Astrocyte (in vitro differentiated cells and primary cell): ENCODE results near the gene PTPRN2. TPM values are rescaled to one million over a fixed set of nuclear protein-coding genes. Genes with fewer than 3 reads are reported as not detected.

Source experiments
- DNase-seq: peaks from one replicate; pipeline ENCODE4 v3.0.0-alpha.2; 2010; ENCODE audit warnings: low read depth
- FAIRE-seq: peaks from 2 replicates; lab custom pipeline; 2011; peaks lifted over from hg19 to GRCh38; lab: Jason Lieb, UNC
- H2AFZ ChIP-seq: 2 replicates; pipeline ENCODE4 v1.6.0; 2012; ENCODE audit warnings: low read depth, low read length, inconsistent platforms
- H3K27ac ChIP-seq: 2 replicates; pipeline ENCODE4 v1.5.1; 2011; ENCODE audit warnings: low read depth, low read length, inconsistent platforms
- H3K27me3 ChIP-seq: 2 replicates; pipeline ENCODE4 v1.6.0; 2011; ENCODE audit warnings: low read length, inconsistent platforms; ENCODE audit not compliant: insufficient read depth
- H3K36me3 ChIP-seq: 2 replicates; pipeline ENCODE4 v1.5.1; 2011; ENCODE audit warnings: low read length, inconsistent platforms; ENCODE audit not compliant: insufficient read depth
- H3K4me1 ChIP-seq: 2 replicates; pipeline ENCODE4 v1.5.1; 2011; ENCODE audit warnings: low read length, inconsistent platforms; ENCODE audit not compliant: insufficient read depth
- H3K4me2 ChIP-seq: 2 replicates; pipeline ENCODE4 v1.6.0; 2012; ENCODE audit warnings: low read length, inconsistent platforms
- H3K4me3 ChIP-seq: 2 replicates; pipeline ENCODE4 v1.5.1; 2011; ENCODE audit warnings: low read depth, mild to moderate bottlenecking, low read length, inconsistent platforms; ENCODE audit not compliant: insufficient read depth
- H3K79me2 ChIP-seq: 2 replicates; pipeline ENCODE4 v1.6.0; 2012; ENCODE audit warnings: mild to moderate bottlenecking, low read length, inconsistent platforms; ENCODE audit not compliant: insufficient read depth
- H3K9ac ChIP-seq: 2 replicates; pipeline ENCODE4 v1.6.0; 2012; ENCODE audit warnings: mild to moderate bottlenecking, low read length, inconsistent platforms
- H3K9me3 ChIP-seq: 2 replicates; pipeline ENCODE4 v1.5.1; 2012; ENCODE audit warnings: low read depth, mild to moderate bottlenecking, low read length, inconsistent platforms; ENCODE audit not compliant: insufficient read depth
- H4K20me1 ChIP-seq: 2 replicates; pipeline ENCODE4 v1.6.0; 2012; ENCODE audit warnings: low read length, inconsistent platforms; ENCODE audit not compliant: insufficient read depth
- H3K27ac Mint-ChIP-seq: one replicate; pipeline ENCODE4 v1.8.0; 2021; ENCODE audit warnings: mild to moderate bottlenecking, mixed read lengths; ENCODE audit not compliant: unreplicated experiment
- H3K27me3 Mint-ChIP-seq: one replicate; pipeline ENCODE4 v1.8.0; 2021; ENCODE audit warnings: low read depth, mixed read lengths; ENCODE audit not compliant: unreplicated experiment
- H3K36me3 Mint-ChIP-seq: one replicate; pipeline ENCODE4 v1.8.0; 2021; ENCODE audit warnings: low read depth, mixed read lengths; ENCODE audit not compliant: unreplicated experiment
- H3K4me1 Mint-ChIP-seq: one replicate; pipeline ENCODE4 v1.8.0; 2021; ENCODE audit warnings: low read depth, mixed read lengths; ENCODE audit not compliant: unreplicated experiment
- H3K4me3 Mint-ChIP-seq: one replicate; pipeline ENCODE4 v1.8.0; 2021; ENCODE audit warnings: mild to moderate bottlenecking, moderate library complexity, mixed read lengths; ENCODE audit not compliant: unreplicated experiment
- H3K9me3 Mint-ChIP-seq: one replicate; pipeline ENCODE4 v1.8.0; 2021; ENCODE audit warnings: mild to moderate bottlenecking, mixed read lengths; ENCODE audit not compliant: unreplicated experiment
- EZH2 ChIP-seq: IDR thresholded peaks from 2 replicates; pipeline ENCODE4 v1.6.1; 2012; ENCODE audit warnings: mild to moderate bottlenecking, low read length, inconsistent platforms; ENCODE audit not compliant: insufficient read depth
- total RNA-seq: library from RNA; stranded (reverse); gene quantifications from 2 replicates; pipeline ENCODE4 v1.2.1, GENCODE V29; 2021
- TF ChIP-seq, protein P1 (sequence below): IDR thresholded peaks from 2 replicates; pipeline ENCODE4 v1.5.1; 2011; ENCODE audit warnings: low read depth, mild to moderate bottlenecking, inconsistent platforms, low read length, moderate library complexity; ENCODE audit not compliant: insufficient read depth

PTPRN2 gene
- total RNA-seq, 1 donor from 2014 or later: 0.09 TPM

GRCh38 chr7:158602041-158602440 lies 14.4 kb upstream of the PTPRN2 start:
- Histone ChIP-seq H3K9me3 (no peaks in the 10 kb centered on the region), H3K79me2 (no peaks in the 10 kb centered on the region), H3K27me3 (no peaks in the 10 kb centered on the region), H3K4me2 (no peak overlapping the region), H3K4me1 (no peaks in the 10 kb centered on the region), H3K9ac (no peak overlapping the region), H4K20me1 (no peaks in the 10 kb centered on the region), H3K4me3 (no peak overlapping the region), H3K36me3 (no peaks in the 10 kb centered on the region), H2AFZ (no peak overlapping the region), H3K27ac (no peak overlapping the region)
- H3K36me3 Mint-ChIP-seq: peaks cover 1% of the 10 kb centered on the region
- H3K9me3 Mint-ChIP-seq: no peaks in the 10 kb centered on the region
- H3K4me3 Mint-ChIP-seq: no peak overlapping the region
- no peak for TF ChIP-seq EZH2
- TF ChIP-seq, protein P1, sequence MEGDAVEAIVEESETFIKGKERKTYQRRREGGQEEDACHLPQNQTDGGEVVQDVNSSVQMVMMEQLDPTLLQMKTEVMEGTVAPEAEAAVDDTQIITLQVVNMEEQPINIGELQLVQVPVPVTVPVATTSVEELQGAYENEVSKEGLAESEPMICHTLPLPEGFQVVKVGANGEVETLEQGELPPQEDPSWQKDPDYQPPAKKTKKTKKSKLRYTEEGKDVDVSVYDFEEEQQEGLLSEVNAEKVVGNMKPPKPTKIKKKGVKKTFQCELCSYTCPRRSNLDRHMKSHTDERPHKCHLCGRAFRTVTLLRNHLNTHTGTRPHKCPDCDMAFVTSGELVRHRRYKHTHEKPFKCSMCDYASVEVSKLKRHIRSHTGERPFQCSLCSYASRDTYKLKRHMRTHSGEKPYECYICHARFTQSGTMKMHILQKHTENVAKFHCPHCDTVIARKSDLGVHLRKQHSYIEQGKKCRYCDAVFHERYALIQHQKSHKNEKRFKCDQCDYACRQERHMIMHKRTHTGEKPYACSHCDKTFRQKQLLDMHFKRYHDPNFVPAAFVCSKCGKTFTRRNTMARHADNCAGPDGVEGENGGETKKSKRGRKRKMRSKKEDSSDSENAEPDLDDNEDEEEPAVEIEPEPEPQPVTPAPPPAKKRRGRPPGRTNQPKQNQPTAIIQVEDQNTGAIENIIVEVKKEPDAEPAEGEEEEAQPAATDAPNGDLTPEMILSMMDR: no peak
- no peak for FAIRE-seq
- H3K27me3 Mint-ChIP-seq: no peaks in the 10 kb centered on the region
- no peak overlapping the region for H3K27ac Mint-ChIP-seq
- DNase-seq: no peak
- no peaks in the 10 kb centered on the region for H3K4me1 Mint-ChIP-seq

DNA sequence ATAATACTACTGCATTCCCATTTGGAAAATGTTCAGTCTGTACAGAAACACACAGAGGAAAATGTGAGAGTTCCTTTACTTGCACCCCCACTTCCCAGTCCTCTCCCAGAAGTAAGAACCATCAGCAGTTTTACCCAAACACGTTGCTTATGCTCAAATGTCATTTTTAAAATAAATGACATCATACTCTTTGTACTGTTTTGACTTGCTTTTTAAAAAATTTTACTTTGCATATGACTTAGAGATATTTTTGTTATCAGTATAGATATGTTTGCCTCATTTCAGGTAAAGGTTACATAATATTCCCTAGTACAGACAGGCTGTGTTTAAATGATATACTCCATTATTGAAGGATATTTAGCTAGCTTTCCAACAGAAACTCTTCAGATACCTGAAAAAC lies 13.5 kb upstream of the PTPRN2 start:
- H3K27me3 ChIP-seq: no peaks in the 10 kb centered on the region
- no peak overlapping the region for H3K4me2 ChIP-seq
- Mint-ChIP-seq H3K4me1 (no peaks in the 10 kb centered on the region), H3K27me3 (no peaks in the 10 kb centered on the region), H3K36me3 (no peaks in the 10 kb centered on the region), H3K27ac (no peak overlapping the region), H3K4me3 (no peak overlapping the region), H3K9me3 (no peaks in the 10 kb centered on the region)
- no peak overlapping the region for H3K27ac ChIP-seq
- H3K9ac ChIP-seq: no peak overlapping the region
- H3K36me3 ChIP-seq: no peaks in the 10 kb centered on the region
- no peaks in the 10 kb centered on the region for H3K79me2 ChIP-seq
- no peak overlapping the region for H3K4me3 ChIP-seq
- H2AFZ ChIP-seq: no peak overlapping the region
- no peak for TF ChIP-seq EZH2
- TF ChIP-seq, protein P1: no peak
- FAIRE-seq: no peak
- no peaks in the 10 kb centered on the region for H3K9me3 ChIP-seq
- DNase-seq: no peak
- H3K4me1 ChIP-seq: no peaks in the 10 kb centered on the region
- no peaks in the 10 kb centered on the region for H4K20me1 ChIP-seq

DNA sequence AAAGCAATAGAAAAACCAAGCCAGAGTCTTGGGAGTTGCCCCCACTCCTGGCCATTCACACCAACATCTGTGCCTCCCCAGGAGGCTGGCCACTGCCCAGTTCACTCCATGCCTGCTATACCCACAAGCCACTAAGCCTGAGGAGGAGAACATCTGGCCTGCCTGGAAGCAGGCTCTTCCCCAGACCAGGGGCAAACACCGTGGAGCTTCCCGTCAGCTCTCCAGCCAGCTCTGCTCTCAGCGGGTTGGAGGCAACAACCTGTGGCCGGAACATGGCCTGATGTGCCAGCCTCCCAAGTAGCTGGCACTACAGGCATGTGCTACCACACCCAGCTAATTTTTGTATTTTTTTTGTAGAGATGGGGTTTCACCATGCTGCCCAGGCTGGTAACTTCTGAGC lies 9.1 kb upstream of the PTPRN2 start:
- no peak for DNase-seq
- no peak overlapping the region for H3K9ac ChIP-seq
- no peak overlapping the region for H2AFZ ChIP-seq
- no peaks in the 10 kb centered on the region for H3K27me3 ChIP-seq
- Mint-ChIP-seq H3K27me3 (peaks cover 12% of the 10 kb centered on the region), H3K4me1 (no peaks in the 10 kb centered on the region), H3K36me3 (no peaks in the 10 kb centered on the region), H3K9me3 (peaks cover 4% of the 10 kb centered on the region), H3K27ac (no peak overlapping the region), H3K4me3 (no peak overlapping the region)
- H3K4me3 ChIP-seq: no peak overlapping the region
- TF ChIP-seq EZH2: no peak
- TF ChIP-seq, protein P1: no peak
- peaks cover 3% of the 10 kb centered on the region for H3K9me3 ChIP-seq
- H4K20me1 ChIP-seq: no peaks in the 10 kb centered on the region
- no peaks in the 10 kb centered on the region for H3K4me1 ChIP-seq
- H3K4me2 ChIP-seq: no peak overlapping the region
- H3K27ac ChIP-seq: no peak overlapping the region
- H3K36me3 ChIP-seq: no peaks in the 10 kb centered on the region
- no peak for FAIRE-seq
- H3K79me2 ChIP-seq: no peaks in the 10 kb centered on the region
